B cell (primary cell): ENCODE results near the gene OR9A2.

Experiments
- EZH2 ChIP-seq: IDR thresholded peaks from 2 replicates; pipeline ENCODE4 v1.6.1; 2012; ENCODE audit warnings: borderline replicate concordance, low read depth, mild to moderate bottlenecking, moderate library complexity, low read length; ENCODE audit not compliant: insufficient read depth, poor library complexity, severe bottlenecking
- TF ChIP-seq, protein P1 (sequence below): fragments of 200-600 bp; IDR thresholded peaks from one replicate; pipeline ENCODE4 v1.8.0; 2022; ENCODE audit warnings: antibody characterized with exemption, mild to moderate bottlenecking

DNA sequence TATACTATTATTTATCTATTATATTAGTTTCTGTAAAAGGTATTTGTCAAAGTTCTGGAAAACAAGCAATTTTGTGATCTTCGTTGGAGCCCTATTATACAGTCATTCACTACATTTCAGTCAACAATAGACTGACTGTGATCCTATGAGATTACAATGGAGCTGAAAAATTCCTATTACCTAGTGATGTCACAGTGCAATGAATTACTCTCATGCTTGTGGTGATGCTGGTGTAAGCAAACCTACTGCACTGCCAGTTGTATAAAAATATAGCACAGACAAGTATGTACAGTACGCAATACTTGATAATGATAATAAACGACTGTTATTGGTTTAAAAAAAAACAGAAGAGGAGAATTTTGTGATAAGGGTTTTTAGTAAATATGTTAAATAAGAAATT, 46.6 kb upstream of the OR9A2 start:
- TF ChIP-seq, protein P1, sequence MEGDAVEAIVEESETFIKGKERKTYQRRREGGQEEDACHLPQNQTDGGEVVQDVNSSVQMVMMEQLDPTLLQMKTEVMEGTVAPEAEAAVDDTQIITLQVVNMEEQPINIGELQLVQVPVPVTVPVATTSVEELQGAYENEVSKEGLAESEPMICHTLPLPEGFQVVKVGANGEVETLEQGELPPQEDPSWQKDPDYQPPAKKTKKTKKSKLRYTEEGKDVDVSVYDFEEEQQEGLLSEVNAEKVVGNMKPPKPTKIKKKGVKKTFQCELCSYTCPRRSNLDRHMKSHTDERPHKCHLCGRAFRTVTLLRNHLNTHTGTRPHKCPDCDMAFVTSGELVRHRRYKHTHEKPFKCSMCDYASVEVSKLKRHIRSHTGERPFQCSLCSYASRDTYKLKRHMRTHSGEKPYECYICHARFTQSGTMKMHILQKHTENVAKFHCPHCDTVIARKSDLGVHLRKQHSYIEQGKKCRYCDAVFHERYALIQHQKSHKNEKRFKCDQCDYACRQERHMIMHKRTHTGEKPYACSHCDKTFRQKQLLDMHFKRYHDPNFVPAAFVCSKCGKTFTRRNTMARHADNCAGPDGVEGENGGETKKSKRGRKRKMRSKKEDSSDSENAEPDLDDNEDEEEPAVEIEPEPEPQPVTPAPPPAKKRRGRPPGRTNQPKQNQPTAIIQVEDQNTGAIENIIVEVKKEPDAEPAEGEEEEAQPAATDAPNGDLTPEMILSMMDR, result no peak
- TF ChIP-seq EZH2, result no peak
